Endodermal cell (in vitro differentiated cells): ENCODE results near the gene MTOR. TPM values are rescaled to one million over a fixed set of nuclear protein-coding genes. Genes with fewer than 3 reads are reported as not detected.

Experiments
- DNase-seq: peaks from one replicate; pipeline ENCODE4 v3.0.0-alpha.2; 2017
- H3K27ac ChIP-seq: 2 replicates; pipeline ENCODE4 v1.5.1; 2013; ENCODE audit warnings: mild to moderate bottlenecking, low read depth, low read length, moderate library complexity
- H3K27me3 ChIP-seq: 2 replicates; pipeline ENCODE4 v1.6.1; 2013; ENCODE audit warnings: mild to moderate bottlenecking, low read length, moderate library complexity; ENCODE audit not compliant: insufficient read depth, control insufficient read depth, poor library complexity, severe bottlenecking
- H3K36me3 ChIP-seq: 2 replicates; pipeline ENCODE4 v1.7.0; 2013; ENCODE audit warnings: mild to moderate bottlenecking, low read length, moderate library complexity; ENCODE audit not compliant: control insufficient read depth, insufficient read depth
- H3K4me1 ChIP-seq: one replicate; pipeline ENCODE4 v1.7.0; 2013; ENCODE audit warnings: low read length; ENCODE audit not compliant: control insufficient read depth, insufficient read depth
- H3K4me3 ChIP-seq: 2 replicates; pipeline ENCODE4 v1.5.1; 2013; ENCODE audit warnings: mild to moderate bottlenecking, low read length, moderate library complexity
- H3K9ac ChIP-seq: 2 replicates; pipeline ENCODE4 v1.6.1; 2013; ENCODE audit warnings: mild to moderate bottlenecking, low read length, moderate library complexity; ENCODE audit not compliant: poor library complexity, severe bottlenecking; ENCODE audit errors: extremely low read depth
- H3K9me3 ChIP-seq: 2 replicates; pipeline ENCODE4 v1.6.1; 2013; ENCODE audit warnings: mild to moderate bottlenecking, low read length, moderate library complexity; ENCODE audit not compliant: control insufficient read depth
- H3K27ac Mint-ChIP-seq: 2 replicates; pipeline ENCODE4 v1.8.0; 2020; ENCODE audit warnings: mixed read lengths
- H3K27me3 Mint-ChIP-seq: 2 replicates; pipeline ENCODE4 v1.8.0; 2021; ENCODE audit warnings: mild to moderate bottlenecking, mixed read lengths; ENCODE audit not compliant: insufficient read depth
- H3K36me3 Mint-ChIP-seq: 2 replicates; pipeline ENCODE4 v1.8.0; 2020; ENCODE audit warnings: low read depth, mixed read lengths
- H3K4me1 Mint-ChIP-seq: 2 replicates; pipeline ENCODE4 v1.8.0; 2020; ENCODE audit warnings: mixed read lengths
- H3K4me3 Mint-ChIP-seq: 2 replicates; pipeline ENCODE4 v1.8.0; 2020; ENCODE audit warnings: mild to moderate bottlenecking, moderate library complexity, mixed read lengths
- H3K9me3 Mint-ChIP-seq: 2 replicates; pipeline ENCODE4 v1.8.0; 2020; ENCODE audit warnings: mild to moderate bottlenecking, mixed read lengths
- CTCF ChIP-seq: fragments of 200-600 bp; sonication (generic); conservative IDR thresholded peaks from 2 replicates; pipeline ENCODE4 v1.5.0; 2021; ENCODE audit warnings: antibody characterized with exemption, mild to moderate bottlenecking
- WGBS, 2 experiments: methylation state at CpG; one replicate each; pipeline versions ENCODE4 v1.1.5 to v1.1.7; 2013; ENCODE audit warnings: missing lambda C conversion rate in 2 of 2, mixed read lengths in 1 of 2; ENCODE audit not compliant: insufficient coverage in 1 of 2, insufficient read length in 1 of 2; 5-methylcytosine and 5-hydroxymethylcytosine counted together
- total RNA-seq, 2 donors: library from RNA; stranded (reverse); fragmentation: NEBNext Ultra II Directional in 1 of 2; extraction: Animal tissue kit (Norgen Biotek cat#: 25700) in 1 of 2; gene quantifications; 2 replicates in 1 of 2; 3 replicates in 1 of 2; pipeline ENCODE4 v1.2.1, GENCODE V29; 2021

MTOR gene
- total RNA-seq, 2 donors from 2014 or later = 69.0 to 78.3 TPM

- DNase-seq = no peak
- Histone ChIP-seq H3K4me3 (no peak overlapping the region), H3K9ac (no peak overlapping the region), H3K27me3 (no peaks in the 10 kb centered on the region), H3K27ac (no peak overlapping the region), H3K36me3 (peaks cover 80% of the 10 kb centered on the region), H3K9me3 (no peaks in the 10 kb centered on the region), H3K4me1 (no peaks in the 10 kb centered on the region)
- no peak for TF ChIP-seq CTCF
- Mint-ChIP-seq H3K27ac (no peak overlapping the region), H3K36me3 (peaks cover 67% of the 10 kb centered on the region), H3K27me3 (no peaks in the 10 kb centered on the region), H3K4me1 (no peaks in the 10 kb centered on the region), H3K4me3 (no peak overlapping the region), H3K9me3 (no peaks in the 10 kb centered on the region)
- WGBS, 2 experiments = 94 to 97% methylated on average over 3 to 5 of the region's 5 CpGs
These were observed 127.5 kb downstream of the MTOR start for GRCh38 chr1:11134898-11135266.

GRCh38 chr1:11134251-11134897 is 128.0 kb downstream of the MTOR start:
- Histone ChIP-seq H3K9me3 (no peaks in the 10 kb centered on the region), H3K4me1 (no peaks in the 10 kb centered on the region), H3K27ac (no peak overlapping the region), H3K9ac (no peak overlapping the region), H3K36me3 (peaks cover 82% of the 10 kb centered on the region), H3K27me3 (no peaks in the 10 kb centered on the region), H3K4me3 (no peak overlapping the region)
- Mint-ChIP-seq H3K27ac (no peak overlapping the region), H3K27me3 (no peaks in the 10 kb centered on the region), H3K9me3 (no peaks in the 10 kb centered on the region), H3K4me1 (no peaks in the 10 kb centered on the region), H3K4me3 (no peak overlapping the region), H3K36me3 (peaks cover 71% of the 10 kb centered on the region)
- DNase-seq = no peak
- TF ChIP-seq CTCF = no peak
- 94 to 100% methylated on average over 2 to 5 of the region's 5 CpGs for WGBS, 2 experiments

DNA sequence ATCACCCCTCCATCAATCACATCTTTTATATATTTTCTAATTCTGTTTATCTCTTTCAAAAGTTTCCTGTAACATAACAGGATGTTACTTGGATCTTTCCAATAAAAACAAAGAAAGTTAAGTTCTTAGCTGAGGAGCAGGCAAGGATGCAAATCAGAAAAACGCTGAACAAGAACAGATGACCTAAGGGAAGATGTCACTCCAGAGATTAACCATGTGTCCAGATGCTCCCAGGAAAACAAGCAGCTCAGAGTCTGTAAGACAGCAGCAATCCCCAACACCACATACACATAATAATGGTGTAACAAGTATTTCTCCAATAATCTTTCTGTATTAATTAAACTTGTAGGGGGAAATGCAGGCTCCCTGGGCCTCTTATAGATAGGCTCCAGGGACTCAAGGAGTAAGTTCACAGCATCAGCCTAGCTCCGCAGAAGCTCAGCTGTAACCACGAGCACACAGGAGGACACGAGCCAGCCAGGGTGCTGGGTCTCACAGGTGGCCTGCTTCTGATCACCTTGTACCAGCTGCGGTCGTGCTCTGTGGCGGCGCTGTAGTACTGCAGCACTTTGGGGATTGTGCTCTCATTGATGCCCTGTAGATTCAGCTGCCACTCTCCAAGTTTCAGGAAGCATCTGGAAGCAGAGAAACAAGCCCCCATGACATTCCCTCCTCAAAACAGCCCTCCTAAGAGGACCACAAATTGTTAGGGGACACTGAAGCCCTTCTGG is 129.6 kb downstream of the MTOR start:
- H3K4me3 ChIP-seq = no peak overlapping the region
- 92 to 97% methylated on average over 6 to 8 of the region's 8 CpGs for WGBS, 2 experiments
- H3K36me3 ChIP-seq = peaks cover 82% of the 10 kb centered on the region
- TF ChIP-seq CTCF = peak; percentile 12
- H3K4me1 ChIP-seq = no peaks in the 10 kb centered on the region
- H3K9me3 Mint-ChIP-seq = no peaks in the 10 kb centered on the region
- no peaks in the 10 kb centered on the region for H3K4me1 Mint-ChIP-seq
- no peak overlapping the region for H3K27ac Mint-ChIP-seq
- H3K36me3 Mint-ChIP-seq = peaks cover 71% of the 10 kb centered on the region
- H3K27me3 ChIP-seq = no peaks in the 10 kb centered on the region
- no peak overlapping the region for H3K9ac ChIP-seq
- no peaks in the 10 kb centered on the region for H3K27me3 Mint-ChIP-seq
- no peak overlapping the region for H3K27ac ChIP-seq
- peak; percentile 50 for DNase-seq
- H3K4me3 Mint-ChIP-seq = no peak overlapping the region
- H3K9me3 ChIP-seq = no peaks in the 10 kb centered on the region
